GM12891 (cell line): ENCODE data around the gene WBP1.
"Not testable (repeated sequence)": the region's sequence is repeated elsewhere in the genome, so short reads cannot be mapped to it uniquely, and the experiment has no call there.

Source experiments
- DNase-seq: peaks from one replicate; pipeline ENCODE4 v3.0.0; 2011; ENCODE audit warnings: low spot score; ENCODE audit not compliant: insufficient read length
- FAIRE-seq: peaks from 2 replicates; lab custom pipeline; 2011; peaks lifted over from hg19 to GRCh38; lab: Jason Lieb, UNC
- PAX5 ChIP-seq: IDR thresholded peaks from 2 replicates; pipeline ENCODE4 v1.6.1; 2011; ENCODE audit warnings: low read length, moderate library complexity, mild to moderate bottlenecking; ENCODE audit not compliant: insufficient read depth, severe bottlenecking
- POLR2A ChIP-seq: IDR thresholded peaks from 2 replicates; pipeline ENCODE4 v1.6.1; 2011; ENCODE audit warnings: low read depth, low read length, control low read depth
- POLR2AphosphoS5 ChIP-seq: IDR thresholded peaks from 2 replicates; pipeline ENCODE4 v1.6.1; 2011; ENCODE audit warnings: low read depth, low read length, control low read depth
- POU2F2 ChIP-seq: IDR thresholded peaks from 2 replicates; pipeline ENCODE4 v1.6.1; 2011; ENCODE audit warnings: low read depth, mild to moderate bottlenecking, control low read depth, low read length, moderate library complexity
- SPI1 ChIP-seq: IDR thresholded peaks from 2 replicates; pipeline ENCODE4 v1.6.1; 2011; ENCODE audit warnings: low read depth, low read length, control low read depth
- TAF1 ChIP-seq: IDR thresholded peaks from 2 replicates; pipeline ENCODE4 v1.6.1; 2011; ENCODE audit warnings: low read depth, low read length, control low read depth

Gene WBP1

DNA sequence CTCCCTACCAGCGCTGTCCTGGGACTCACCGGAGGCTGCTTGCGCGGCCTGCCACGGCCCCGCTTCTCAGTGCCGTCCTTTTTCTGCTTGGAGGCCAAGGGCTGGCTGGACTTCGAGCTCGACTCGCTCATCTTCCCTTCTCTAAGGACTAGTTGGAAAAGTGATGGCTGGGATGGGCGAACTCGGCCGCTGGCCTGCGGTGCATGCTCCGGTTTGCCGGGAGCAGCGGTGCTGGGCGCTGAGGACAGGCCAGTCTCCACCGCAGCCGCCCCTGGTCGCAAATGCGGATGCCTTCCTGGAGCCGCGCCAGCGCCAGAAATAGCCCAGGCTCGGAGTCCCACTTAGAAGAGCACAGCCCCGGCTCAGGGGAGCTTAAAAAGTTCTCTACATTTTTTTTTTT, 39.9 kb upstream of the WBP1 start:
- DNase-seq (no peak), FAIRE-seq (no peak)
- TF ChIP-seq PAX5 (no peak), TAF1 (no peak), POLR2A (no peak), POLR2AphosphoS5 (no peak), POU2F2 (no peak), SPI1 (no peak)

DNA sequence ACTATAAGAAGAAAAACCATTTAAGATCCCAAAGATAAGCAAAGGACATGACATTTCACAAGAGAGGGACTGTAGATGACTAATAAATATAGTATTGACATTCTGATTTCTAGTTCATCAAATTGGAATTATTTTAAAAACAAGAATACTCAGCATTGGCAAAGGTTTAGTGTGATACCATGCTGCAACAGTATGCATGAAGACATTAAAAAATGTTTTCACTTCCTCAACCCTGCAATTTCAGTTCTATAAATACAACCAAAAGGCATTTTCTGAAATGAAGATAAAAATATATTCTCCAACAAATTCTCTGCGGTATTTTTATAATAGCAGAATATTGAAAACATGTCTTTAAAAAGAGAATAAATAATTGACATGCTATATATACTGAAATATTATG, 38.9 kb upstream of the WBP1 start:
- TF ChIP-seq TAF1, result no peak
- TF ChIP-seq SPI1, result peak; percentile 87
- no peak for FAIRE-seq
- no peak for DNase-seq

DNA sequence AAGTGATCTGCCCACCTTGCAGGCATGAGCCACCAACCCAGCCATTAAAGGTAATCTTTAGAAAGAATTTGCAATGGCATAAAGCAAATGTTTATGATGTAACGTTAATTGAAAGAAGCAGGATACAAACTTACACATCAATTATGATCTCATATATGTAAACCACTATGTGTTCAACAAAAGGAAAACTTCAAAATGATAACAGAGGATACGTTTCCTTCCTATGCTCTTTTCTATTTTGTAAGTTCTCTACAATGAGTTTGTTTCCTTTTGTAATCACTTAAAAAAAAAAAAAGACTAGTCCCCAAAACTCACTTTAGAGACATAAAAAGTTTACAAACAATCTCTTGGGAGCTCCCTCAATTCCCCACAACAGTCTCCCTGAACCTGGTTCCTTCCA, 38.2 kb upstream of the WBP1 start:
- TF ChIP-seq POLR2AphosphoS5, result no peak
- TF ChIP-seq PAX5, result no peak
- no peak for TF ChIP-seq POLR2A
- no peak for TF ChIP-seq POU2F2
- TF ChIP-seq SPI1, result no peak
- no peak for TF ChIP-seq TAF1
- DNase-seq (no peak), FAIRE-seq (no peak)

DNA sequence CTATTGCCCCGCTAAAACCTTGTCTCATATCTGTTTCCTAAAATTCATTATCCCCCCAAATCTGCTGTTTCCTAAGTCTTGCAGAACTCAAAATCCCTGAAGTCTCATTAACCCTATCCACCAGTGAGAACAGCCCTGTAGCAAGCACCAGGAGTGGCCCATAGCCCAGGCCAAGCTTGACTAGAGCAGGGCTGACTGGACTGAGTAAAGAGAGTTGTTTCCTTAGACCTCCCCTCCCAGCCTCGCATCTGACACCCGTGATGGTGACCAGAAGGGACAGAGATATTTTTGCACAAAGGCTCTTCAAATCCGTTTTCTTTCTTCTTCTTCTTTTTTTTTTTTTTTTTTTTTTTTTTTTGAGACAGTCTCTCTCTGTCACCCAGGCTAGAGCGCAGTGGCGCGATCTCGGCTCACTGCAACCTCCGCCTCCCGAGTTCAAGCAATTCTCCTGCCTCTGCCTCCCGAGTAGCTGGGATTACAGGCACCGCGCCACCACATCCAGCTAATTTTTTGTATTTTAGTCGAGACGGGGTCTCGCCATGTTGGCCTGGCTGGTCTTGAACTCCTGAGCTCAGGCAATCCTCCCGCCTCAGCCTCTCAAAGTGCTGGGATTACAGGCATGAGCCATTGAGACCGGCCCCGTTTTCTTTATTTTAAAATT, 37.7 kb upstream of the WBP1 start:
- not testable (repeated sequence) for DNase-seq, FAIRE-seq

DNA sequence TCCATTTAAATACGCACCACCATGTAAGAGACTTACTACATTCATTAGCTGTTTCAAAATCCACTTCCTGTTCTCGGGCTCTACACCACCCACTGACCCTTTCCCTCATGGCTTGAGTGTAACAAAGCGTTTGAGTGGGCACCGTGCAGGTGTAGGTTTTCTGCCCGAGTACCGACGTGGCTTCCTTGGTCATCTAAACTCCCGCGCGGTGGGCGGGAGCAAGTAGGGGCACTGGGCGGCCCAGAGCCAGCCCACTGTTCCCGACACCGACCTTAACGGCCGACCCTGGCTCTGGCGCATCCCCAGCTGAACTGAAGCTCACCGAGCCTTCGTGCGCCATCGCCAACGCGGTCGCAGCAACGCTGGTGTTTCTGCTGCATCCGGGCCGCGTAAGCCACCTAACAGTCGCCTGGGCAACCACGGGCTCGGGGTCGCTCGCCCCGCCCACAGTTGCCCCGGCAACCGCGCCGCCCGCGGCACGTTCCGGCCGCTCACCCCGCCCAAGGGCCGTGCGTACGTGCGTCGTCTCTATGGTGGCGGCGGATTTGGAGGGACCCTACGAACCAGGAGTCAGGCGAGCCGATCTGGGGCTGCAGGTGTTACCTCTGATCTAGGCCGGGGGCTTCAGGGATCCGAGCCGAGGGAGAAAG, 36.9 kb upstream of the WBP1 start, which contains the start of the genes C2orf81 and WDR54:
Gene C2orf81 (minus strand): TSS at position 399 of the 650 bp plus-strand sequence. CDS start 59 bp downstream, at position 340.
Gene WDR54 (plus strand): TSS at position 510 of the 650 bp plus-strand sequence. CDS start 424 bp downstream, outside the sequence.
- DNase-seq (peak; percentile 95), FAIRE-seq (peak; percentile 100)
- TF ChIP-seq POU2F2, result peak; percentile 84
- TF ChIP-seq POLR2A, result peak; percentile 95
- TF ChIP-seq TAF1, result peak; percentile 88
- peak; percentile 2 for TF ChIP-seq PAX5
- TF ChIP-seq POLR2AphosphoS5, result peak; percentile 94
- TF ChIP-seq SPI1, result peak; percentile 83

DNA sequence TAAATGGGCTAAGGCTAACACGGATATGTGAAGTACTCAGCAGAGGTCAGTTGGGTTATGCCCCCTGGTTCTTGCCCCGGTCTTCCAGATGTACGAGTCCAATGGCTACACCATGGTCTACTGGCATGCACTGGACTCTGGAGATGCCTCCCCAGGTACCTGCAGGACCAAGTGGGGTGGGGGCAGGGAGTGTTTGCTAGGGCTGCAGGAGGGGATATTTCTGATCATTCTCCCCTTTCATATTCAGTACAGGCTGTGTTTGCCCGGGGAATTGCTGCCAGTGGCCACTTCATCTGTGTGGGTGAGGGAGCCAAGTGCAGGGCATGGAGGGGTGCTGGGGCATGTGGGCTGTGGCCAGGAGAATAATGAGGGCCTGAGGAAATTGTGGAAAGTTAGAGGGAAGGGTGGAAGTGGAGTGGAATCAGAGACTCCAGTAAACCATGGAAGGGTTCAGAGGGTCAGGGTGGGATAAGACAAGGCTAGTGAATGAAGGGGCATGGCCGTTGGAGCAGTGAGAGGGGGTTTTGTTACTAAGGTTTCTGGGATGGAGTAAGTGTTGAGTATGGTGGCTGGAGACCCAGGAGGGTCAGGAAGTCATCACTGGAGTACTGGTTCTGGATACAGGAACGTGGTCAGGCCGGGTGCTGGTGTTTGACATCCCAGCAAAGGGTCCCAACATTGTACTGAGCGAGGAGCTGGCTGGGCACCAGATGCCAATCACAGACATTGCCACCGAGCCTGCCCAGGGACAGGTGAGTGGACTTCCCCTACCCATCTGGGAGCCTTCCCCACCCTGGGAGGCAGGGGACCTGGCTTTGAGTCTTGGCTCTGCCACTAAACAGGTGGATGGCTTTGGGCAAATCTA, 34.8 kb upstream of the WBP1 start:
- no peak for DNase-seq
- no peak for TF ChIP-seq SPI1
- no peak for TF ChIP-seq TAF1
- no peak for TF ChIP-seq PAX5
- no peak for TF ChIP-seq POU2F2
- TF ChIP-seq POLR2AphosphoS5, result no peak
- no peak for TF ChIP-seq POLR2A
- FAIRE-seq, result no peak

DNA sequence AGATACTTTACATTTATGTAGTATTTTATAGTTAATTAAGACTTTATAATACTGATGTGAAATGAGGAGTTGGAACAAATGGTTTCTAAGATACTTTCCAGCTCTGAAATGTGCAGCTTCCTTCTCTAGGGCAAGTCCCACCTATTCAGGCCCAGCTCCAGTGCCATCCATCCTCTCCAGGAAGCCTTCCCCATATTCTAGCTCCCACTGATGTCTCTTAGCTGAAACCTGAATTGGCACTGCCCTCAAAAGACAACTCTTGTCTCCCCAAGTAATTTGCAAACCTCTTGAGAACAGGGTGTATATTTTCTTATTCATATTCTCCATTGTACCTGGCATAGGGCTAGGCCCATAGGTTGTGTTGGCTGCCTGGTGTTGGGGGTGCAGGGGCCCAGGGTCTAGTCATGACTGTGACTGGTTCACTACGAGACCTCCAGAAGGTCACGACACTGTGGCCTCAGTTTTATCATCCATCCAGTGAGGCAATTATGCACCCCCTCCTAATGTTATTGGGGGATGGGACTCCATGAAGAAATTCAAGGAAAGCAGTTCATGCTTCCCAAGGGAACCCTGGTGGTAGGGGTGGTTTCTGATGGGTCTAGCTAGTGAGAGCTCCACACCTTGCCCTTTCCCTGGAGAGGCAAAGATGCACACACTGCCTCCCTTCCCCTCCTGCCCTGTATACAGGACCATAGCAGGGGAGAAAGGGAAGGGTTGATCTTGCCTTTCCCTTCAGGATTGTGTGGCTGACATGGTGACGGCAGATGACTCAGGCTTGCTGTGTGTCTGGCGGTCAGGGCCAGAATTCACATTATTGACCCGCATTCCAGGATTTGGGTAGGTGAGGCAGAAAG, 33.9 kb upstream of the WBP1 start:
- no peak for FAIRE-seq
- TF ChIP-seq POLR2AphosphoS5, result no peak
- no peak for TF ChIP-seq SPI1
- TF ChIP-seq POLR2A, result no peak
- no peak for TF ChIP-seq PAX5
- TF ChIP-seq POU2F2, result no peak
- TF ChIP-seq TAF1, result no peak
- no peak for DNase-seq

DNA sequence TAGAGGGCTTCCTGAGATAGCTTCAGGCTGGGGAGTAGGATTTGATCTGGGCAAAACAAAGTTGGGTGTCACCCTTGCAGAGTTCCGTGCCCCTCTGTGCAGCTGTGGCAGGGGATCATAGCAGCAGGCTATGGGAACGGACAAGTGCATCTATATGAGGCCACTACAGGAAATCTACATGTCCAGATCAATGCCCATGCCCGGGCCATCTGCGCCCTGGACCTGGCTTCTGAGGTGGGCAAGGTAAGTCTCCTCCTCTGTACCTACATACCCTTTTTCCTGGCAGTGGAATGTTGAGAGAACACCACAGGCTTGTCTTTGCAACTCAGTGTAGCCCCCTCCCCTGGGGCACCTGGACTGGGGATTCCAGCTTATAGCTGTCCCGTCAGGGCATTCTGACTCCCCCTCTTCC, 33.2 kb upstream of the WBP1 start:
- FAIRE-seq, result no peak
- no peak for DNase-seq
- TF ChIP-seq TAF1, result no peak
- TF ChIP-seq POU2F2, result no peak
- no peak for TF ChIP-seq POLR2AphosphoS5
- no peak for TF ChIP-seq SPI1
- no peak for TF ChIP-seq POLR2A
- no peak for TF ChIP-seq PAX5

DNA sequence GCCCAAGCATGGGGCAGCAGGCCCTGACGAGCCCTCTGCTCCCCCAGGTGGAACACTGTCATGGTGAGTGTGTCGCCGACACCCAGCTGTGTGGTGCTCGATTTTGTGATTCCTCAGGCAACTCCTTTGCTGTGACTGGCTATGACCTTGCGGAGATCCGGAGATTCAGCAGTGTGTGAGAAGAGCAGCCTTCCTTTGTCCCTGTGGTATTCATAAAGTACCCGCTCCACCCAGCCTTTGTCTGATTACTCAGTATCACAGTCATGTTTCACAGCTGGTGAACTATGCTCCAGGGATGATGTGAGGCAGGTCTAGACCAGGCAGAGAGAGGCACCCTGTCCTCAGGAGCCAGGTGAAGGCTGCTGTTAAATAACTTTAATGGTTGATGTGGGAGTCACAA, 32.7 kb upstream of the WBP1 start:
- FAIRE-seq, result no peak
- TF ChIP-seq SPI1 (no peak), POLR2AphosphoS5 (no peak), TAF1 (no peak), PAX5 (no peak)
- DNase-seq, result no peak
